COLO829 (cell line): ENCODE data around the gene CD2AP.
"Not testable (repeated sequence)": the region's sequence is repeated elsewhere in the genome, so short reads cannot be mapped to it uniquely, and the experiment has no call there.

Experiments
- DNase-seq: peaks from one replicate; pipeline ENCODE4 v3.0.0; 2012; ENCODE audit warnings: low spot score

The CD2AP gene

DNA sequence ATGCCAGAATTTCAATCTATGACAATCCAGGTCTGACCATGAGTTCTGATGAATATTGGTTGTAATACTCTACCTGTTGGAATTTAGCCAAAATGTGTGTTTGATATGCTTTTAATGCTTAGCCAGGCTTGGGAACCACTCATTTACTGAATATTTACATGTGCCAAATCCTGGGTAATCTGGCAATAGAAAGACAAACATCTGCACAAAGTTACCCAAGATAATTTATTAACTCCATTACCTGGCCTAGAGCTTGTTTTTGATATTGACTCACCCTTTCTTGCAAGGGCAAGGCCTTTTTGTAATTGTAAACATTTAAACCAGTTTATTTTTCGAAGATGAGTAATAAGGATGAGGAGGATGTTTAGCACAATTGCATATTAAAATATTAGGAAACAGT lies 13.5 kb upstream of the CD2AP start:
- no peak for DNase-seq

DNA sequence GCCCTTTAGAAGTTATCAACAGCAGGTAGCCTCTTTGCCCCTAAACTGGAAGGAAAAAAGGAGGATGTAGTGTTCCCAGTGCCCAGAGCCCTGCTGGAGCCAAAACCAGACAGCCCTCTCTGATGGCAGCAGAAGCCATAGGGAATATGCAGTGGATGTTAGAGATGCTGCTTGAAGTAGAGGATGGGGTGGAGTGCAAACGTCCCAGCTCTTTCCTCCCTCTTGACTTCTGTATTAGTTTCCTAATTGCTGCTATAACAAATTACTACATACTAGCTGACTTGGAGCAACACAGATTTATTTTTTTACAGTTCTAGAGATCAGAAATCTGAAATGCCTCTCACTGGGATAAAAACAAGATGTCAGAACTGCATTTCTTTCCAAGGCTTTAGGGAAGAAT lies 12.5 kb upstream of the CD2AP start:
- DNase-seq, result no peak

DNA sequence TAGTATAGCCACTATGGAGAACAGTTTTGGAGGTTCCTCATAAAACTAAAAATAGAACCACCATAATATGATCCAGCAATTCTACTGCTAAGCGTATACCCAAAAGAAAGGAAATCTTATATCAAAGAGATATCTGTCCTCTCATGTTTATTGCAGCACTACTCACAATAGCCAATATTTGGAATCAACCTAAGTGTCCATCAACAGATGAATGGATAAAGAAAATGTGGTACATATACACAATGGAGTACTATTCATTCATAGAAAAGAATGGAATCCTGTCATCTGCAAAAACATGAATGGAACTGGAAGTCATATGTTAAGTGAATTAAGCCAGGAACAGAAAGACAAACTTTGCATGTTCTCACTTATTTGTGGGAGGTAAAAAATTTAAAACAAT lies 5.7 kb upstream of the CD2AP start:
- DNase-seq, result no peak

DNA sequence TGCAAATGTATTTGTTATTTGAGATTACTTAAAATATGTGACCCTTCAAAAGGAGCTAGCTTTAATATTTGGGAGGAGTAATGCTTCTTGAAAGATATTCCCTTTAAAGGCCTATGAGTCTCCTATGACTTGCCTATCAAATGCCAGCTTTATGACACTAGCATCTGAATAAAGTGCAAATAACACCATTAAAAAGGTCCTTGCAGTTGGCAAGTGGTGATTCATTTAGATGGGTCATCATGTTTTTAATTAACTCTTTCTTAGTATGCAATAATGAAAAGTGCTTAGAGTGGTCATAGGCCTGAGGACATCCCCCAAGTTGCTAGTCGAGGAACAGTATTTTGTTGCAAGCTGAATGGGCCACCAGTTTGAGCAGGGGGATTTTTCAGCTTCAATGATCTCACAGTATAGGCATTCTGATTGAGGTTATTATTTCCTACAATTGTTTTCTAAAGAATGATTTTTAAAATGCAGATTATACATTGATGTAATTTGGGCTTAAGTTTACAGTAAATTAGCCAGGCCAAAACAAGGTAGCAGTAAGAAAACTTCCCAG lies 3.7 kb upstream of the CD2AP start:
- no peak for DNase-seq

DNA sequence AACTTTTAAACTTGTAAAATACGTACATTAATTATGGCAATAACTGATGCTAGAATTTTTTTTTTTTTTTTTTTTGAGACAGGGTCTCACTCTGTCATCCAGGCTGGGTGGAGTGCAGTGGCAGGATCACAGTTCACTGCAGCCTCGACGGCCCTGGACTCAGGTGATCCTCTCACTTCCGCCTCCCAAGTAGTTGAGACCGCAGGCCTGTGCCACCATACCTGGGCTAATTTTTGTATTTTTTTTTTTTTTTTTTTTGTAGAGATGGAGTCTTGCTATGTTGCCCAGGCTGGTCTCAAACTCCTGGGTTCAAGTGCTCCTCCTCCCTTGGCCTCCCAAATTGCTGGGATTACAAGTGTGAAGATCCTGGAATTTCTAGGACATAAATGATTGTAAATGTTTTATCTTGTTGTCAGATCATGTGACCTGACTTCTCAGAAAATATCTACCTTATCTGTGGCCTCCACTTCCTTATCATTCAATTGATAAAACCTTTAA lies 2.2 kb upstream of the CD2AP start:
- DNase-seq, result no peak

DNA sequence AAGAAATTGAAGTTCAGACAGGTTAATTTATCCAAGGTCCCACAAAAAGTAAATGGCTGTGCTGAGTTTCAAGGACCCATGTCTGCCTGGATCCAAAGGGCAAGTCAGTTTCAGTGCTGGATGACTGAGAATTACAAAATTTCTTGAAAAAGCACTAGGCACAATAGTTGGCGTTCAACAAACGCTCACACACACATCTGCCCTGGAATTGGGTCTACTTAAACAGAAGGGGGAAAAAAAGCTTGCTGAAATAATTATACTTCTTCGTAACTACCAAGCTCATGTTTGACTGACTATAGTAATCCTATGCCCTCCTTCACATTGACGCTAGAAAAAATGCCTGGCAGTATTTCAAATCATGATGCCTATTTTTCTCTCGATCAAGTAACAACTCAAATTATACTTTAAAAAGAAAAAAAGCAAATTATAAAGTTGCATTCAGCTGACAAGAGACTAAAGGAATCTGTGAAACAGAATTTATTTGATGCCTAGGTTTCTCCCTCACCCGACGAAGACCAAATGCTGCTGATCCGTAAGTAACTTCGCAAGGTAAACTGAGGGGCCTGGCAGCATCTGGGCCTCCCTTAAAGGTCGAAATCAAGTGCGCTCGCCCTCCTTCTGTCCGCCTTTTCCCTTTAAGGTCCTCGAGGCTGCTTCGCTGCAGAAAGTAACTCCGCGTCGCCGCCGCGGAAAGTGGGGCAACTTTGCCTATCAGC lies 650 bp upstream of the CD2AP start:
- no peak for DNase-seq

DNA sequence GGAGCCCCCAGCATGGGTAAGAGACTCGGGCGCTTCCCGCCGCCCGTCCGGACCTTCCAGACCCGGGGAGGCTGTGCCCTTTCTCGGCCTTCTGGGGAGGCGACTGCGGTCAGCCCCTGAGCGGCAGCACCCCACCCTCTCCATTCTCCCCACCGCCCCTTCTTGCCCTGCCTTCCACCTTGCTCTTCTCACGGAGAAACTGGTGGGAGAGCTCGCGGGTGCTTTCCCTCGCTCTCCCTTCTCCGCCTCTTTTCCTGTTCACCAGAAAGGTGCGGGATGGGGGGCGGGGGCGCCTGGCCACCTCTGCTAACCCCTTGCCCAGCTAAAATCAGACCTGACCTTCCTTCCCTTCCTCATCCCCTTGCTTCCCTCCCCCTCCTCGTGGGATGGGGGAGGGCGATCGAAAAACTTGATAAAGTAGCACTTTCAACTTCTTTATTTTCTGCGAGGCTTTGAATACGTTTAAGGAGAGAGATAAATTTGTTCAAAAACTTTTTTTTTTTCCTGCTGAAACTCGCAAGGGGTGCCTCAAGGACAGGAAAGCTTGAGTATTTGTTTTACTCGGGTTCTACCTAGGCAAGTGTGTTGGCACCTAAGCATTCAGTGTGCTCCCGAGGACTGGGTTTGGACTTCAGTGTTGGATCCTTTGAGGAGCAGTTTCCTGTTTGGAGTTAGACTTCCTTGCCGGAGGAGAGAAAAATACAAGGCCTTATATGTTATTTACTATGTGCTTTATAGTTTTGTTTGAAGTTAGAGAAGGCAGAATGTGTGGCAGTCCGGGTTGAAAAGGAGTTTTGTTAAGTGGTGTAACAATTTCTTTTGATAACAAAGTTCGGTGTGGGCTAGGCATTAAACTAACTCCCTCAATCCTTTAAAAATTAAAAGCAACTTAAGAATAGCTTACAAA lies 897 bp downstream of the CD2AP start:
- DNase-seq, result peak; percentile 35

DNA sequence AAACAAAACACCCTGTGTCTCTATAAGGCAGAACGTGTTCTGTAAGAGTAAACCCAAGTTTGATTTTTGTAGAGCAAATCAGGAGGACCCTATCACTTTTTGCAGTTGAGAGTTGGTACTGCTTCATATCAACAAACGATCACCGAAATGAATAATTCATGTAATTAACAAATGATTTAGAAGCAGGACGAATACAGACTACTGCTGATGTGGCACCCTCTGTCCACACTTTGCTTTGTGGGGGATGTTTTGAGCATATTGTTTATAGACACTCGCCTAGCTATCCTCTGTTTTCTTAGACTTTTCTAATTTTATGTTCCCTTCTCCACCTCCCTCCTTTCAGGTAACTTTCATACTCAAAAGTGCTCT lies 1.5 kb downstream of the CD2AP start:
- DNase-seq, result peak; percentile 15

DNA sequence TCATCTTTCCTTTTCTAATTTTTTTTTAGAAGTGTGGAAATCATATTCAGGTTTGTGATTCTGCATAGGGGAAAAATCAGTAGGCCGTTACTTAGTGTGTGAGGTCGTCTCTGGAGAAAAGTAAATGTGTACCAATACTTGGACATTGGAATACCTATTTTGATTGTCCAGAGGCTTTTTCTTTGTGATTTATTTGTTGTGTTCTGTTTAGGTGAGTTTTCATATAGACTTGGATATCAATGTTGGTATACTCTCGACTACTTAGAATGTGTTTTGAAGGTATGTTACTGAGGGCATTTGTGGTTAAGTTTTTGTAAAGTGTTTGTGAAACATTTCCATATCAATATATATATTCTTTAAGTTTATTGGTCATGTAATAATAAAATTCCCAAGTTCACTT lies 2.3 kb downstream of the CD2AP start:
- no peak for DNase-seq

DNA sequence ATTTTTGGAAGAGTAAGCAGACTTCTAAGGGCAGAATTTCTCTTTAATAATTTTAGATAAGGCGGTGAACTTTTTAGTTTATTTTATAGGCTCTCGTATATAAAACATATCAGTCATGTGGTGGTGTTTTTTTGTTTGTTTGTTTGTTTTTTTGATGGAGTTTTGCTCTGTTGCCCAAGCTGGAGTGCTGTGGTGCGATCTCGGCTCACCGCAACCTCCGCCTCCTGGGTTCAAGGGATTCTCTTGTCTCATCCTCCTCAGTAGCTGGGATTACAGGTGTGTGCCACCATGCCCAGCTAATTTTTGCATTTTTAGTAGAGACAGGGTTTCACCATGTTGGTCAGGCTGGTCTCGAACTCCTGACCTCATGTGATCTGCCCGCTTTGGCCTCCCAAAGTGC lies 3.6 kb downstream of the CD2AP start:
- not testable (repeated sequence) for DNase-seq

DNA sequence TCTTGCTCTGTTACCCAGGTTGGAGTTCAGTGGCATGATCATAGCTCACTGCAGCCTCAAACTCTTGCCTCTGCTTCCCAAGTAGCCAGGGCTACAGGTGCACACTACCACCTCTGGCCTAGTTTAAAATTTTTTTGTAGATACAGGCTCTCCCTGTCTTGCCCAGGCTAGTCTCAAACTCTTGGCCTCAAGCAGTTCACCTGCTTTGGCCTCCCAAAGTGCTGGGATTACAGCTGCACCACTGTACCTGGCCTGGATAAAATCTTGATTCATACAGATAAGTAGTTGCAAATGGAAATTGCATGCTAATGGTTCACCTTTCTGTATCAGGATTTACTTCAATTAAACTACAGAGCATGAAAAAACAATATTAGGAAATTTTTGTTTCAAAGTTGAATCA lies 4.2 kb downstream of the CD2AP start:
- no peak for DNase-seq

DNA sequence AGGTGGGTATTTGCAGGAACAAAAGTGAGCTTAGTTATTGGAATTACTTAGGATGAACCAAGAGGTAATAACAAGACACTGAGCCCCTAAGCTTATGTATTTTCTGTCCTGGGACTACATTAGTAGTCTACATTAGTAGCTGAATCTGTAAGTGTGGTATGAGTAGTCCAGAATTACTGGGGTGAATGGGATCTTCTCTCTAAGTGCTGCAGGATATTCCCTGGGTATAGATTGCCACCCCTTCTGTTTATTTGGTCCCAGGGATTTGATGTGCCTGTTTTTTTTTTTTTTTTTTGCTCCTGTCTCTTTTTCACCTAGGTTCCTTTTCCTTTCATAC lies 5.9 kb downstream of the CD2AP start:
- no peak for DNase-seq

DNA sequence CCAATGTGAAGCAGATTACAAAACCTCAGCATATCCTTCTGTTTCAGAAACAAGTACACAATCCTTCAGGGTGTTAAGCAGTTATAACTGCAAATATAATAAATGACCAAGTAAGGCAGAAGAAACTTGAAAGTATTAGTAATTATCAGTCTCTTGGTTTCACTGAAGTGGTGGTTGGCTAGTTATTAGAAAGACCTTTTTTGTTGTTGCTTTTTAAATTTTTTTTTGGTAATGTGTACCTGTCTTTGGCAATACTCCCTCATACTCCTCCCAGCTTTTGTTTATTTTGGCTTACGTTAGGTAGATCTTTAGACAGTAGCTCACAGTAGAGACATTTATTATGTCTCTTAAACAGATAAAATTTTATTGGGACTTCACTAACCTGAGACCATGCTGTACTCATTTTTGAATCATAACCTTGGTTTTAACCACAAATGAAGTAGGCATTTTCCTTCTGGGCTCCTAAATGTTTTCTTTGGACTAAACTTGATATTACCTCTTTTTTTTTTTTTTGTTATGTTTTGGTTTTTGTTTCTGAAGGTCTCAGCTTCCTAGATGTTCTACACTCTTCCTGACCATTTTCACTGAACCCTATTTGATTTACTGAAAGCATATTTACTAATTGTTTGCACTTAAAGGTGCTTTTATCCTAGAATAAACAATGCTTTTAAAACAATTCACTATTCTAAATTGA lies 6.4 kb downstream of the CD2AP start:
- DNase-seq, result no peak

DNA sequence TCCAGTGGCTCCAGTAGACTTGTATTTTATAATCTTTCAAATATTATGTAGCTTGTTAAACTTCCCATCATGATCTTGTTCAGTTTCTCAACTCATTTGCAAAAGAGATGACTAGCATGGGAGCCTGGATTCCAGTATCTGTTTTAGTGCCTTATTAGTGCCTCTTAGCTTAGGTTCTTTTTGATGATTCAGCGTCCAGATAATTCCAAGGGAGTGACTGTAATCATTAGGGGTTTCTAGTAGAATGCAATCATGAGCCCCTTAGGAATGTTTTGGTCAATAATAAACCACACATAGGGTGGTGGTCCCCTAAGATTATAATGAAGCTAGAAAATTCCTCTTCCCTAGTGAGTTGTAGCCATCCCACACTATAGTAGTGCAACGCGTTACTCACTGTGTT lies 7.0 kb downstream of the CD2AP start:
- no peak for DNase-seq

DNA sequence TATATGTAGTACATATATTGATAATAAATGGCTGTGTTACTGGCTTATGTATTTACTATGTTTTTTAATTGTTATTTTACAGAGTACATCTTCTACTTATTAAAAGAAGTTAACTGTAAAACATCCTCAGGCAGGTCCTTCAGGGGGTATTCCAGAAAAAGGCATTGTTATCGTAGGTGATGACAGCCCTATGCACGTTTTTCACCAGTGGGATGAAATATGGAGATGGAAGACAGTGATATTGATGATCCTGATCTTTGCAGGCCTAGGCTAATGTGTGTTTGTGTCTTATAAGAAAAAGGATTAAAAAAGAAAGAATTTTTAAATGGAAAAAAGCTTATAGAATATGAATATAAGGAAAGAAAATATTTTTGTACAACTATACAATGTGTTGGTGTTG lies 7.5 kb downstream of the CD2AP start:
- DNase-seq, result no peak

DNA sequence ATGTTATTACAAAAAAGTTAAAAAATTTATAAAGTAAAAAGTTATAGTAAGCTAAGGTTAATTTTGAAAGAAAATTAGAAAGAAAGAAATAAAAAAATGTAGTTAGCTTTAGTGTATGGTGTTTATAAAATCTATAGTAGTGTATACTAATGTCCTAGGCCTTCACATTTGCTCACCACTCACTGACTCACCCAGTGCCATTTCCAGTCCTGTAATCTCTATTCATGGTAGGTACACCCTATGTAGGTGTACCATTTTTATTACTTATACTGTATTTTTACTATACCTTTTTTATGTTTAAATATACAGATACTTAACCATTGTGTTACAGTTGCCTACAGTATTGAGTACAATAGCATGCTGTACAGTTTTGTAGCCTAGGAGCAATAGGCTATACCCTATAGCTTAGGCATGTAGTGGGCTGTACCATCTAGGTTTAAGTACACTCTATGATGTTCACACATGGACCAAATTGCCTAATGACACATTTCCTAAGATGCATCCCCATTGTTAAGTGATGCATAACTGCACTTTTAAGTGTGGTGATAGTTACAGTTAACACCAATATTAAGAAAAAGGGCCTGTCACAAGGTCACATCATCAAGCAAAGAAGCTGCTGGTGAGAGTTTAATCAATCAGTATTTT lies 8.0 kb downstream of the CD2AP start:
- DNase-seq, result no peak

DNA sequence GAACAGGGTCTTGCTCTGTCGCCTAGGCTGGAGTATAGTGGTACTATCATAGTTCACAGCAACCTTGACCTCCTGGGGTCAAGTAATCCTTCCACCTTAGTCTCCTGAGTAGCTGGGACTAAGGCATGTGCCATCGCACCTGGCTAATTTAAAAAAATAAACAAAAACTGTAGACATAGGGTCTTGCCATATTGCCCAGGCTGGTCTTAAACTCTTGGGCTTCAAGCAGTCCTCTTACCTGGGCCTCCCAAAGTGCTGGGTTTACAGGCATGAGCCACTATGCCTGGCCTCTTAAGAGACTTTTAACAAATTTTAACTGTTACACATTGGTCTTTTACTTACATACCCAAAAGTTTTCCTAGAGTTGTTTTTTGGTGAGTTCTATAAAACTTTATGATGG lies 12.4 kb downstream of the CD2AP start:
- no peak for DNase-seq

DNA sequence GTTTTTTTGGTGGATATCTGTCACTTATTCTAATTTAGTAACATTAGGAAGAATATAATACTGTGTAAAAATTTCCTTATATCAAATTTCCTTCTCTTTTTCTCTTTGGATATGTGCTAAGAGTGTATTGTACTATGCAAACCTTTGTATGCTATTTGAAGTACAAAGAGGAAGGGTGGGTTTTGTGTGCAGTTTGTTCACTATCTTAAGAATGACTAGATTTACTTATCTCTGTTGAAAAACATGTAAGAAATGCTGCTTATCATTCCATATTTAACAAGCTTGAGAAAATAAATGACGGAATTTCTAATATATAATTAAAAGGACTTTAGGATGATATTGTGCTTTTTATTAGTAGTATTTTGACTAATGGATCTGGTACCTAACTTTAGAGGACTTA lies 13.1 kb downstream of the CD2AP start:
- no peak for DNase-seq

DNA sequence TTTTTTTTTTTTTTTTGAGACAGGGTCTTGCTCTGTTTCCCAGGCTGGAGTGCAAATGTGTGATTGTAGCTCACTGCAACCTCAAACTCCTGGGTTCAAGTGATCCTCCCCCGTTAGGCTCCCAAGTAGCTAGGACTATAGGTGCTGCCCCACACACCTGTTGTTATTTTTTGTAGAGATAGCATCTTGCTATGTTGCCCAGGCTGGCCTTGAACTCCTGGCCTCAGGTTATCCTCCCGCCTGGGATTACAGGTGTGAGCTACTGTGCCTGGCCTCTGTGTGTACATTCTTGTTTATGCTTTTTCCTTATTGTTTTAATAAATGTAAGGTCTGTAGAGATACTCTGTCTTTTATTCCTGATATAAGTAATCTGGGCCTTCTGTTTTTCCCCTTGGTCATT lies 14.8 kb downstream of the CD2AP start:
- DNase-seq, result no peak

DNA sequence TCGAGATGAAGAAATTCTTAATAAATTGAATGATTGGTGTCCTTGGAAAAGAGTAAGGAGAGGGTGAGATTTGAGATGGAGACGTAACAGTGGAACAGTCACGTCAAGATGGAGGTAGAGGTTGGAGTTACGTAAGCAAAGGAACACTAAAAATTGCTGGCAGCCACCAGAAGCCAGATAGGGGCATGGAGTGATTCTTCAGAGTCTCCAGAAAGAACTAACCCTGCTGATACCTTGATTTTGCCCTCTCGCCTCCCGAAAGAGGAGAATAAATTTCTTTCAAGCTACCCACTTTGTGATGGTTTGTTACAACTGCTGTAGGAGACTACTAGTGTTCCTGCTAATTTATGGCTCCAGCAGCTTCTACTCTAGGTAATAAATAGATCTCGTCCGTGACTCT lies 17.6 kb downstream of the CD2AP start:
- no peak for DNase-seq

DNA sequence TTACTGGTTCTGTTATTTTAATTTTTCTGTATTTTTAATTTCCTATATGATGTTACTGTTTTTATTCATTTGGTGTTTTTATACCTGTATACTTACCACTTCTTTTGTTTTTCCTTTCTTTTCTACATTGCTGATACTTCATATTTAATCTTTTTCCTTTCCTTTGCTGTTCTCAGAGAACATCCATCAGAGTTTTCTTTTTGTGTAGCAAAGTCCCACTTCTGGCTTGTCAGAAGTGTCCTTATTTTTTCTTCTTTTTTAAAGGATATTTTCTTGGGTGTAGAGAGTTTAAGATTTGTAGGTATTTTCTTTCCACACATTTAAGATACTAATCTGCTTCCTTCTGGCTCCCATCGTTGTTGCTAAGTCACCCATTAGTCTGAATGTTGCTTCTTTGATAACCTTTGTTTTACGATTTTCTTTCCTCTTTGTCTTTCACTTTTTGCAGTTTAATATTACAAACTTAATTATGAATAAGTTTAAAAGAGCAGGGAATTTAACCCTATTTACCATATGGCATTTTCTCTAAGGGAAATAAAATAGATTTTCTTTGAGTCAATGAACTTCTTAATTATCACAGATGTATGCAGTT lies 18.5 kb downstream of the CD2AP start:
- no peak for DNase-seq
